Keratinocyte (primary cell): ENCODE measurements around the gene GRIA1. TPM values are rescaled to one million over a fixed set of nuclear protein-coding genes. Genes with fewer than 3 reads are reported as not detected.

ENCODE experiments used
- DNase-seq: peaks from one replicate; pipeline ENCODE4 v3.0.0-alpha.2; 2011; ENCODE audit warnings: low read depth, missing footprints, low spot score
- FAIRE-seq: peaks from 2 replicates; lab custom pipeline; 2011; peaks lifted over from hg19 to GRCh38; lab: Jason Lieb, UNC
- H2AFZ ChIP-seq: 2 replicates; pipeline ENCODE4 v1.6.0; 2012; ENCODE audit warnings: low read length, control low read depth, inconsistent platforms; ENCODE audit not compliant: control insufficient read depth
- H3K27ac ChIP-seq: 2 replicates; pipeline ENCODE4 v1.5.1; 2011; ENCODE audit warnings: low read length; ENCODE audit not compliant: control insufficient read depth, insufficient read depth
- H3K27me3 ChIP-seq: 3 replicates; pipeline ENCODE4 v1.6.0; 2011; ENCODE audit warnings: low read length; ENCODE audit not compliant: control insufficient read depth, insufficient read depth; ENCODE audit errors: extremely low read depth
- H3K36me3 ChIP-seq, 2 experiments: 2 replicates in 1 of 2; 3 replicates in 1 of 2; pipeline ENCODE4 v1.5.1; 2011; ENCODE audit warnings: low read length in 2 of 2, mild to moderate bottlenecking in 1 of 2; ENCODE audit not compliant: control insufficient read depth in 2 of 2, insufficient read depth in 2 of 2; ENCODE audit errors: extremely low read depth in 1 of 2
- H3K4me1 ChIP-seq: 3 replicates; pipeline ENCODE4 v1.5.1; 2011; ENCODE audit warnings: low read length; ENCODE audit not compliant: control insufficient read depth, insufficient read depth; ENCODE audit errors: extremely low read depth
- H3K4me2 ChIP-seq: 3 replicates; pipeline ENCODE4 v1.6.0; 2011; ENCODE audit warnings: low read depth, low read length; ENCODE audit not compliant: control insufficient read depth, insufficient read depth; ENCODE audit errors: extremely low read depth
- H3K4me3 ChIP-seq, 3 experiments: fragments of 200-600 bp in 1 of 3; sonication (generic) in 1 of 3; 2 replicates in 2 of 3; 3 replicates in 1 of 3; pipeline ENCODE4 v1.5.1; 2011 to 2016; ENCODE audit warnings: low read length in 3 of 3, mild to moderate bottlenecking in 3 of 3, control low read depth in 2 of 3, inconsistent platforms in 1 of 3, low read depth in 1 of 3, mixed read lengths in 1 of 3, mixed run types in 1 of 3, moderate library complexity in 1 of 3; ENCODE audit not compliant: control insufficient read depth in 2 of 3, insufficient read depth in 2 of 3; ENCODE audit errors: extremely low read depth in 1 of 3
- H3K79me2 ChIP-seq: 2 replicates; pipeline ENCODE4 v1.6.0; 2012; ENCODE audit warnings: low read length; ENCODE audit not compliant: control insufficient read depth, insufficient read depth
- H3K9ac ChIP-seq: 3 replicates; pipeline ENCODE4 v1.6.0; 2011; ENCODE audit warnings: low read length; ENCODE audit not compliant: control insufficient read depth, insufficient read depth; ENCODE audit errors: extremely low read depth
- H3K9me1 ChIP-seq: 3 replicates; pipeline ENCODE4 v1.6.0; 2011; ENCODE audit warnings: low read length; ENCODE audit not compliant: control insufficient read depth, insufficient read depth; ENCODE audit errors: extremely low read depth
- H3K9me3 ChIP-seq: 2 replicates; pipeline ENCODE4 v1.5.1; 2012; ENCODE audit warnings: low read depth, low read length; ENCODE audit not compliant: control insufficient read depth
- H4K20me1 ChIP-seq: 3 replicates; pipeline ENCODE4 v1.6.0; 2011; ENCODE audit warnings: low read length; ENCODE audit not compliant: control insufficient read depth, insufficient read depth; ENCODE audit errors: extremely low read depth
- EZH2 ChIP-seq: IDR thresholded peaks from one replicate; pipeline ENCODE4 v1.6.1; 2012; ENCODE audit warnings: inconsistent platforms, mild to moderate bottlenecking, low read length, moderate library complexity
- dilution Hi-C: fragments of 300-500 bp; cut with MboI; formaldehyde crosslinking; loops from one replicate; pipeline ENCODE4 v1.7.0; 2020; ENCODE audit warnings: low sequenced_read_pairs; ENCODE audit not compliant: extremely low pct_ligation_motif_present
- polyA plus RNA-seq, 5 experiments: library from polyadenylated mRNA; depleted of rRNA in 3 of 5; stranded (reverse) in 3 of 5; stranded (forward) in 1 of 5; unstranded in 1 of 5; fragments of >200 nt; gene quantifications; 1 replicate in 1 of 5; 2 replicates in 3 of 5; 3 replicates in 1 of 5; pipeline versions ENCODE4 v1.2.1 to v1.2.3, GENCODE V29; 2011 to 2012; ENCODE audit warnings: missing spikeins in 2 of 5, low read depth in 1 of 5, low replicate concordance in 1 of 5
- TF ChIP-seq, protein P1 (sequence below), 3 experiments: IDR thresholded peaks in 1 of 3; conservative IDR thresholded peaks in 1 of 3; optimal IDR thresholded peaks in 1 of 3; 2 replicates in 2 of 3; 3 replicates in 1 of 3; pipeline versions ENCODE3 to v1.5.1; 2011; ENCODE audit warnings: low read length in 3 of 3, mild to moderate bottlenecking in 3 of 3, moderate library complexity in 2 of 3, control low read depth in 1 of 3, inconsistent platforms in 1 of 3; ENCODE audit not compliant: insufficient read depth in 2 of 3; ENCODE audit errors: extremely low read depth in 1 of 3

GRIA1 gene
- polyA plus RNA-seq, 1 donor (not counting 4 experiments of a cell fraction or from before 2014, with no cell fraction given): not detected

DNA sequence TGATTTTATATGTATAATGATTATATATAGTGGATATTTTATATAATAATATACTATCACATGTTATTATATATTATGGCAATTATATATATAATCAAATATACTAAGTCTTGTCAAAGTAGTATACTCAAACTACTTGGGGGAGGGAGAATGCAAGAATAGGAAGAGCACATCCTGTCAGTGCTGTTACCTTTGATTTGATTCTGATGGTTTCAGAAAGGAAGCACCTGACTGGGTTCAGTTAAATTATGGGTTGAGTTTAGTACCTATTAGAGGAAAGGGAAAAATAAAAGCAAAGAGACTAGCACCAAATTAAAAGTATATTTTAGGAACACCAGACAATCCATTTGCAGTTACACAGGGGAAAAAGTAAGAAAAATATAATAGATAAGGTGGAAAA, 107.6 kb downstream of the GRIA1 start:
- dilution Hi-C loops: no loop called here
- no peaks in the 10 kb centered on the region for H3K79me2 ChIP-seq
- no peak for DNase-seq
- no peaks in the 10 kb centered on the region for H3K9me3 ChIP-seq
- H3K9me1 ChIP-seq: no peaks in the 10 kb centered on the region
- no peak overlapping the region for H3K27ac ChIP-seq
- no peak overlapping the region for H3K4me2 ChIP-seq
- no peaks in the 10 kb centered on the region for H3K4me1 ChIP-seq
- no peak for FAIRE-seq
- H3K27me3 ChIP-seq: no peaks in the 10 kb centered on the region
- H3K4me3 ChIP-seq: no peak overlapping the region
- H3K36me3 ChIP-seq: no peaks in the 10 kb centered on the region
- TF ChIP-seq, protein P1, sequence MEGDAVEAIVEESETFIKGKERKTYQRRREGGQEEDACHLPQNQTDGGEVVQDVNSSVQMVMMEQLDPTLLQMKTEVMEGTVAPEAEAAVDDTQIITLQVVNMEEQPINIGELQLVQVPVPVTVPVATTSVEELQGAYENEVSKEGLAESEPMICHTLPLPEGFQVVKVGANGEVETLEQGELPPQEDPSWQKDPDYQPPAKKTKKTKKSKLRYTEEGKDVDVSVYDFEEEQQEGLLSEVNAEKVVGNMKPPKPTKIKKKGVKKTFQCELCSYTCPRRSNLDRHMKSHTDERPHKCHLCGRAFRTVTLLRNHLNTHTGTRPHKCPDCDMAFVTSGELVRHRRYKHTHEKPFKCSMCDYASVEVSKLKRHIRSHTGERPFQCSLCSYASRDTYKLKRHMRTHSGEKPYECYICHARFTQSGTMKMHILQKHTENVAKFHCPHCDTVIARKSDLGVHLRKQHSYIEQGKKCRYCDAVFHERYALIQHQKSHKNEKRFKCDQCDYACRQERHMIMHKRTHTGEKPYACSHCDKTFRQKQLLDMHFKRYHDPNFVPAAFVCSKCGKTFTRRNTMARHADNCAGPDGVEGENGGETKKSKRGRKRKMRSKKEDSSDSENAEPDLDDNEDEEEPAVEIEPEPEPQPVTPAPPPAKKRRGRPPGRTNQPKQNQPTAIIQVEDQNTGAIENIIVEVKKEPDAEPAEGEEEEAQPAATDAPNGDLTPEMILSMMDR (optimal IDR thresholded peaks at IDR 0.05 in 1 of 3, IDR thresholded peaks at IDR 0.05 in 1 of 3, conservative IDR thresholded peaks at IDR 0.05 in 1 of 3; ENCODE audit: extremely low read depth in 1 of 3, insufficient read depth in 2 of 3, low read length in 3 of 3): no peak
- no peak for TF ChIP-seq EZH2
- H2AFZ ChIP-seq: no peak overlapping the region
- H4K20me1 ChIP-seq: no peaks in the 10 kb centered on the region
- H3K9ac ChIP-seq: no peak overlapping the region

DNA sequence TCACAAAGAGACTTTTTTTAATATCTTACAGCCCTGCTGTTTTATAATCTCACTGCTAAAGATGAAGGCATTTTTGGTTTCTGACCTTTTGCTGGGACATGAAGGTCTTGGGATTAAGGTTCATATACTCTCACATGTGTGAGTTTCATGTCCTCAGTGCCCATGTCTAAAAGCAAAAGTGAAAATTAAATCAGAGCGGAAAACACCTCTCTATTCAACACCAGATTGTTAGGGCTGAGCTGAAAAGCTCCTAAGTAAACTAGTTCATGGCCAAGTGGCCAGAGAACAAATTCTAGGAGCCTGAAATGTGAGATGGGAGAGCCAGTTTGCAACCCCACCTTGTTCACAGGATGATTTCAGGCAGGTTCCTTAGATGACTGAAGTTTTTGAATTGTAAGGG, 110.9 kb downstream of the GRIA1 start:
- H3K9me3 ChIP-seq: no peaks in the 10 kb centered on the region
- no peaks in the 10 kb centered on the region for H3K9me1 ChIP-seq
- no peak overlapping the region for H3K4me2 ChIP-seq
- DNase-seq (no peak), FAIRE-seq (no peak)
- dilution Hi-C loops: no loop called here
- no peaks in the 10 kb centered on the region for H3K79me2 ChIP-seq
- no peak for TF ChIP-seq EZH2
- TF ChIP-seq, protein P1 (optimal IDR thresholded peaks at IDR 0.05 in 1 of 3, IDR thresholded peaks at IDR 0.05 in 1 of 3, conservative IDR thresholded peaks at IDR 0.05 in 1 of 3; ENCODE audit: extremely low read depth in 1 of 3, insufficient read depth in 2 of 3, low read length in 3 of 3): no peak
- H3K36me3 ChIP-seq: no peaks in the 10 kb centered on the region
- no peaks in the 10 kb centered on the region for H3K4me1 ChIP-seq
- H3K27me3 ChIP-seq: no peaks in the 10 kb centered on the region
- H2AFZ ChIP-seq: no peak overlapping the region
- H3K27ac ChIP-seq: no peak overlapping the region
- H4K20me1 ChIP-seq: no peaks in the 10 kb centered on the region
- H3K4me3 ChIP-seq: no peak overlapping the region
- no peak overlapping the region for H3K9ac ChIP-seq
